Fibroblast of lung (primary cell): Measurements from ENCODE around the gene SPATA9.

Source experiments
- EZH2 ChIP-seq: IDR thresholded peaks from 2 replicates; pipeline ENCODE4 v1.5.1; 2012; ENCODE audit warnings: low read length, control low read depth, mild to moderate bottlenecking; ENCODE audit errors: missing control alignments
- TF ChIP-seq, protein P1 (sequence below), 2 donors: IDR thresholded peaks in 1 of 2; conservative IDR thresholded peaks in 1 of 2; 1 replicate in 1 of 2; 2 replicates in 1 of 2; pipeline ENCODE4 v1.5.1; 2011 to 2012; ENCODE audit warnings: low read length in 2 of 2, control low read depth in 1 of 2, inconsistent platforms in 1 of 2, low read depth in 1 of 2, mild to moderate bottlenecking in 1 of 2

DNA sequence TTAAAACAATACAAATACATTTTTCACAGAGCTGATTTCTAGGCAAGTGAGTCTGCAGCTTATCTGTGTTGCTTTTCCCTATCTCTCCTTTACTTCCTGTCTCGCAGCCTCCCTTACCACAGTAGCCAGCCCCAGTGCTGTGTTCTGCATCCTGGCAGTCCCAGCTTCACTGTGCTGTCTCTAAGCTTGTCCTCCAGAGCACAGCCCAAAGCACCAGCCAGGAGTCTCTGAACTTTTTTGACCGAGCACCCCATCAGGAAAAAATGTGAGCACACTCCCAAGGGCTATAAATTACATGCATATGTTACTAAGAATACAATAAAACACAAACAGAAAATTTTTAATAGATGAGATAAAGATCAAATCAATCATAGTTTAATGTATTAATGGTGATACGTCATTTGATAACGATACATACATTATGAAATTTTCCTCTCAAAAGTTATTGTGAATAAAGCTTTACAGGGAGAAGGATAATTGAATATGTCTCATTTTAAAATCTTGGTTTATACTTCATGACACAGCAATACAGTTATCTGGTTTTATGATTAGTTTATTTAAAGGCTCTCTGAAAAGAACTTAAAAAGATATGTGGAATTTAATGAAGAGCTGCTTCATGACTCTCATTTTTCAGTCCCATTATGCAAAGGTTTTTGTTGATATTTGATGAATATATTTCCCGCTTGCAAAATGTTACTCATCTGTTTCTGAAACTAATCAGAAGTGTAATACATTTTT is 41.0 kb upstream of the SPATA9 start:
- TF ChIP-seq, protein P1, sequence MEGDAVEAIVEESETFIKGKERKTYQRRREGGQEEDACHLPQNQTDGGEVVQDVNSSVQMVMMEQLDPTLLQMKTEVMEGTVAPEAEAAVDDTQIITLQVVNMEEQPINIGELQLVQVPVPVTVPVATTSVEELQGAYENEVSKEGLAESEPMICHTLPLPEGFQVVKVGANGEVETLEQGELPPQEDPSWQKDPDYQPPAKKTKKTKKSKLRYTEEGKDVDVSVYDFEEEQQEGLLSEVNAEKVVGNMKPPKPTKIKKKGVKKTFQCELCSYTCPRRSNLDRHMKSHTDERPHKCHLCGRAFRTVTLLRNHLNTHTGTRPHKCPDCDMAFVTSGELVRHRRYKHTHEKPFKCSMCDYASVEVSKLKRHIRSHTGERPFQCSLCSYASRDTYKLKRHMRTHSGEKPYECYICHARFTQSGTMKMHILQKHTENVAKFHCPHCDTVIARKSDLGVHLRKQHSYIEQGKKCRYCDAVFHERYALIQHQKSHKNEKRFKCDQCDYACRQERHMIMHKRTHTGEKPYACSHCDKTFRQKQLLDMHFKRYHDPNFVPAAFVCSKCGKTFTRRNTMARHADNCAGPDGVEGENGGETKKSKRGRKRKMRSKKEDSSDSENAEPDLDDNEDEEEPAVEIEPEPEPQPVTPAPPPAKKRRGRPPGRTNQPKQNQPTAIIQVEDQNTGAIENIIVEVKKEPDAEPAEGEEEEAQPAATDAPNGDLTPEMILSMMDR (conservative IDR thresholded peaks at IDR 0.05 in 1 of 2, IDR thresholded peaks at IDR 0.05 in 1 of 2; ENCODE audit: low read depth in 1 of 2, low read length in 2 of 2), result no peak
- TF ChIP-seq EZH2, result no peak
